Effector CD4-positive, alpha-beta T cell (primary cell): ENCODE measurements around the gene AGAP1.

ENCODE experiments used
- DNase-seq: peaks from one replicate; pipeline ENCODE4 v3.0.0-alpha.2; 2020

AGAP1 gene

DNA sequence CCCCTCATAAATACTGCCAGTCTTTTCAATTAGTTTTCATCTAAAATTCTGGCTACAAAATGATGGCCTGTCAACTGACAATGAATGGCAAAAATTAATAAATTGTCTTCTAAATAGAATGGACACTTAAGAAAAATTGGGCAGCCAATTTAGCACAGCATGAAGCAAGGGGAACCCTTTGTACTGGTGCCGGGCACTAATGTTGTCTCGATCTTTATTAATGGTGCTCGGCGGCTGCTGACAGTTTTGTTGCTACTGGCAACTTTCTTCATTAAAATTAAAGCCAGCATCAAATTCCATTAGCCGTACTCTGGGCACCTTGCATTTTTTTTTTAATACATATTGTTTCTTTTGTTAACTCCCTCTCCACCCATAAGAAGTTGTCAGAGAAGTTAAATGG lies 365.0 kb downstream of the AGAP1 start:
- no peak for DNase-seq

GRCh38 chr2:235859651-235860050 lies 365.8 kb downstream of the AGAP1 start:
- DNase-seq = no peak

GRCh38 chr2:235860111-235860510 lies 366.3 kb downstream of the AGAP1 start:
- no peak for DNase-seq

GRCh38 chr2:235860871-235861270 lies 367.0 kb downstream of the AGAP1 start:
- DNase-seq = no peak

GRCh38 chr2:235861383-235861782 lies 367.5 kb downstream of the AGAP1 start:
- DNase-seq = no peak

GRCh38 chr2:235863414-235863813 lies 369.6 kb downstream of the AGAP1 start:
- DNase-seq = no peak

DNA sequence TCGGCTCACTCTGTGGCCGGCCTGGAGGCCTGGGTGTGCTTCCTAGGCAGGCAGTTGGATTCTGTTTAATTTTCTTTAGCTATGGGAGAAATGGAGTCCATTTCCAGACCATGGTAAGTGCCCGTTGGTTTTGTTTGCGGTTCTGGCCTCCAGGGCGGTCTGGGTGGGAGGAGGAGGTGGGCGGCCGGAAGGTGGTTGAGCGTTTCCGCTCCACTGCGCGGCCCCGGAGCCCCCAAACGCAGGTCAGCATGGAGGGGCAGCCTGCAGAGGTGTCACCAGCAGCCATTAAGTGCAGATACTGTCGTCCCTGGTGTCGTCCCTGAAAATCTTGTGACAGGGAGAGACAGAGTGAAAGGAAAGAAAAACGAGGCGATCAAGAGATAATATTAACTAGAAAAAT lies 370.5 kb downstream of the AGAP1 start:
- DNase-seq = no peak

DNA sequence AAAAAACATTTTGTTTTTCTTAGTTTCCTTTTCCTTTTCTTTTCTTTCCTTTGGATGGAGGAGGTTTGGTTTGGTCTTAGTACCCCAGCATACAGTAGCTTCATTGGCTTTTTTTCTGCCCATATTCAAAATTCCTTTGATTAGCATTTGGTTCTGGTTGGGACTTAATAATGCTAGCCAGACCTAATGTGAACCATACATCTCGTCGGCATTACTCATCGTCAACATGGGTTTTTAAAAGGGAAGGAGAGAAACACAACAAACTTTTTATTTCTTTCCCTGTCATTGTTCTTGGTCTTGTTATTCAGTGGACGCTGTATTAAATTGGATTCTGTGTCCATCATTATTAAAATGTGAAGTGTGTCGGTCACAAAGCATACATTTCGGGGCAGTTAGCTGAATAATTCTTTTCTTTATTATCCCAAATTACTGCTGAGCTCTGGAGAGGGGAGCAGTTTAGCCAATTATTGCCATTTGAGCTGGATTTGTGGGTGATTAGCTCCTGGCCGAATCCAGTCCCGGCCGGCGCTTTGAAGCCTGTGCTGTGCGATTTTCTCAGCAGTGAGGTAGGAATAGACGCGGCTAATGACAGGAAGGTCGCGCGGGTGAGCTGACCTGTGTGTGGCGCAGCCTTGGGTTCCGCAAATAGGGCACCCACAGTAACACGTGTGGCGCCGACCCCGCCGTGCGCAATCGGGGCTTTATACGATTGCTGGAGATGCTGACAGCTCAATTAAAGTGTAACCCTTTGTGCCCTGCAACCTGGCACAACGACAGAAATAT lies 371.1 kb downstream of the AGAP1 start:
- no peak for DNase-seq

DNA sequence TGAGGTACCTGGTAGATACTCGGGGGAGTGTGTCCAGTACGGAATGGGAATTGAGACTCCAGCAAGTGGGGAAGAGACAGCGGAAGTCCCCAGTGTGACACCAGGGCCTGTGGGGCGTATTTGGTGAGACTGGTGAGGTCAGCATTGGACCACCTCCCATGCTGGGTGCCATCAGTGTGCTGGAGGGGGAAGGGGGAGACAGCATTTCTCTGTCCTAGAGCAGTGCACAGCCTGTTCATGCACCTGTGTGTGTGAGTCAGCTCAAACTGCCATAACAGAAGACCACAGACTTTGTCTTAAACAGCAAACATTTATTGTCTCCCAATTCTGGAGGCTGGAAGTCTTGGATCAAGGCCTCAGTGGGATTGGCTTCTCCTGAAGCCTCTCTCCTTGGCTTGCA lies 372.5 kb downstream of the AGAP1 start:
- DNase-seq = no peak

DNA sequence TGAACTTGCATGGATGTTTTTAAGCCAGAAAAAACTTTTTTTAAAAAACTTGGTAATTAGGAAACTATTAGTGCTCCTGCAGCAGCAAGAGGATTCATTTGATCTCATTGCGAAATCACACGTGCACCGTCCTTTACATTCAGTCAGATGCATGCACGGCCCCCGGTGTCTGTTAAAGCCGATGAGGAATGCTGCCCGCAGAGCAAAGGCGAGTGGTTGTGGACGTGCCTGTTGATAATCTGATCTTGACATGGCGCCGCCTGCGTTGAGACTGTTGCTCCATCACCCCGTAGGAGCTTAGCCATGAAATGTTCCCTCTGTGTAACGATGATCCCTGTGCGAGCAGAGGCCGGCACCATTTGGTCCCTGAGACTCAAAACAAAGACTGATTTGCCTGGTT lies 374.4 kb downstream of the AGAP1 start:
- DNase-seq = no peak

DNA sequence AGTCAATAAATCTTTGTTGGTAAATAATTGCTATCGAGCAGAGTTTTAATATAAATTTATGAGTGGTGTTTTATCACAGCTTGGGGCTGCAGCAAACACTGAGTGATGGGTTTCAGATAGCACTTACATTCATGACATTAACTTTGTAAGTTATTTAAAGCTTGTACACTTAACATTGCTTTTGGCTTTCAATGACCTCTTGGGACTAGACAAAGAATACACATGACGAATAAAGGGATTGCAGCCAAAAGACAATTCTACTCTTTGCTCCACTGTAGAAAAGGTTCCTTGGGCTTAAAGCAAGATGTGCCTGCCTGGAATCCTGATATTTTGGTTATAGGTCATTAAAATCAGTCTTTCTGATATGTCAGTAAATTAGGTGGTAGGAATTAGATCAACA lies 374.8 kb downstream of the AGAP1 start:
- DNase-seq = no peak

DNA sequence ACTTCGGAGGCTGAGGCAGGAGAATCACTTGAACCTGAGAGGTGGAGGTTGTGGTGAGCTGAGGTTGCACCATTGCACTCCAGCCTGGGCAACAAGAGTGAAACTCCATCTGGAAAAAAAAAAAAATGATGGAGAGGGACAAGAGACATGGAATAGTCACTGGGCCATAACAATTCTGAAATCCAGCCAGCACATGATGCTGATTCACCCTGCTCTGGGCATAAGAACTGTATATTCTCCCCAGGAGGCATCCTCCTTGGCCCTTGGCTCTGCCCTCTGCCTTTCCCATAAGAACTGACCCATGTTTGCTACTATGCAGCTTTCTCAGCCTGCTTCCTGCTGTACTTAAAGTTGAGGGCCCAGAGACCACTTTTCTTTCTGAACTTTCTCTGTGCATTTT lies 376.7 kb downstream of the AGAP1 start:
- no peak for DNase-seq

GRCh38 chr2:235876099-235876679 lies 382.3 kb downstream of the AGAP1 start:
- no peak for DNase-seq

DNA sequence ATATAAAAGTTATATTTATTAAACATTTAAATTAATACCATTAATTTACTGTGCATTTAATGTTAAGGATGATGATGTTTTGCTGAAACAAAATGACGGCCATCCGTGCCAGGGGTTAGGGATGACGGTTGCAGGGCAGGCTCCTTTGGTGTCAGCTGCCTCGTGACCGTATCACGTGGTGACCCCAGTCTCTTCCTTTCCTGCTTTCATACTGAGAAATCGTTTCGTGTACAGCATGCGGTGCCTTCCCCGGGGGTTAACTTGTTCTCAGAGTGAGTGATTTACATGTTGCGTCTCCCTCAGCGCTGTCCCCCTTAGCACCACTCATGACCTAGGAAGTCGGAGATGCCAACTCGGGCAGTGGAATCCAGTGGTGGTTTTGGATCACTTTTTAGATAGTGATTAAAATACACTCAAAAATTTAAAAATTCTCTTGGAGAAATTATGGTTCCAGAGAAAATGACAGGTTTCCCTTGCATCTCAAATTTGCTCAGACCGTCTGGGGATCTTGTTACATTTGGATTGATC lies 383.5 kb downstream of the AGAP1 start:
- DNase-seq = no peak

GRCh38 chr2:235879116-235879515 lies 385.3 kb downstream of the AGAP1 start:
- DNase-seq = no peak

DNA sequence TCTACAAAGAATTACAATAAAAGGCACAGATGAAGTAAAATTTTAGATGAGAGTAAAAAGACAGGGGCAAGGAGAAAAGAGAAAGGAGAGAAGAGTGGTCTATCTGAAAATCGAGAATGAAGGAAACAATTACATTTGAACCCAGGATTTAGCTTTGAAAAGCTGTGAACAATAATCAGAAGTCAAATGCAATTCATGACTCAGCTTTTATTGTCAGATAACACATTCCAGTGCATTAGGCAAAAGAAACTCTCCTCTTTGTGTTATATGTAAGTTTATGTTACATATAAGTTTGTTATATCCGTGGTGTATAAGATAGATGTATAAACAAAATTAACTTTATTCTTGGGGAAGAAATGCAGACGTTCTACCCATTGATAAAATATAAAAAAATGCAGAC lies 389.8 kb downstream of the AGAP1 start:
- DNase-seq = no peak

- no peak for DNase-seq
These were observed 395.4 kb downstream of the AGAP1 start for GRCh38 chr2:235889302-235889630.

- no peak for DNase-seq
These were observed 399.4 kb downstream of the AGAP1 start for GRCh38 chr2:235893129-235893698.

DNA sequence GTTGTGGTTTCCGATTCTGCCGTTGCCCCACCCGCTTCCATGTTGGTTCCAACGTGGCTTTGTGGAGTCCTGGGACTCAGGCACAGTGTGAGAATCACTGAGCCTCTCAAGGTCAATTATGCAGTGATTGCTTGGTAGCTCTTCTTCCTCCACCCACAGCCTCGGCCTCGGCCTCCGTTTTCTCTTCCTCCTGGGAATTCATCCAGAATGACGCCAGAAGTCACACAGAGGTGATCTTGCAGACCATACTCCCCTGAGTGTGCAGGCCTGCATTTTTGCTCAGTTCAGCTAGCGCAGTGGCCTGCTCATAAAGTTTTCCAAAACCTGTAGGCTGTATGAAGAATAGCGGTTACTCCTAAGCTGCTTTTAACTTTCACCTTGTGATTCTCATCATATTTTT lies 401.0 kb downstream of the AGAP1 start:
- no peak for DNase-seq

DNA sequence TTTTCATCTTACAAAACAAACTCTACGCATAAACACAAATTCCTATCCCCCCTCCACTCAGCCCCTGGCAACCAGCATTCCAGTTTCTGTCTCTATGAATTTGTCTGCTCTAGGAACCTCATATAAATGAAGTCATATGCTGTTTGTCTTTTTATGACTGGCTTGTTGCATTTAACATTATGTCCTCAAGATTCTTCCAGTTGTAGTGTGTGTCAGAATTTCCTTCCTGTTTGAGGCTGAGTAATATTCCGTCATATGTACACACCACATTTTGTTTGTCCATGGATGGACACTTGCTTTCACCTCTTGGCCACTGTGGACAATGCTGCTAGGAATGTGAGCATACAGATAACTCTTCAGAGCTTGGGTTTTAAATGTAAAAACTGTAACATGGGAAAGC lies 402.2 kb downstream of the AGAP1 start:
- DNase-seq = no peak

DNA sequence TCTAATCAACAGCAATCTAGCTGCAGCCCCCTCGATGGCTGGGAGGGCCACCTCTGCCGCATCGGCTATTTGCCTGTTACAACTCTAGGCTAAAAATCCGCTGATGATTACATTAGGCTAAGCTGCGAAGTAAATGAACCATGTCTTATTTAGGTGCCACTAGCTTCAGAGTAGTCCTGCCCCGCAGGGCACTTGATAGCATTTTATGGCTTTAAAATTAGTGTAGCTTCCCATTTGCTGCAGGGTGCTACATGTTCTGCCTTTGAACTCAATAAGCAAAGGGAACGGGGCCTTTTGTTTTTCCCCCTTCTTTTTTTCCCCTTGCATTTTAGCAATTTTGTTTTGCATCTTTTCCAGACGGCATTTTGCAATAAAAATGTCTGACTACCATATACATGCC lies 404.1 kb downstream of the AGAP1 start:
- no peak for DNase-seq

- no peak for DNase-seq
These were observed 404.9 kb downstream of the AGAP1 start for GRCh38 chr2:235898766-235899165.

DNA sequence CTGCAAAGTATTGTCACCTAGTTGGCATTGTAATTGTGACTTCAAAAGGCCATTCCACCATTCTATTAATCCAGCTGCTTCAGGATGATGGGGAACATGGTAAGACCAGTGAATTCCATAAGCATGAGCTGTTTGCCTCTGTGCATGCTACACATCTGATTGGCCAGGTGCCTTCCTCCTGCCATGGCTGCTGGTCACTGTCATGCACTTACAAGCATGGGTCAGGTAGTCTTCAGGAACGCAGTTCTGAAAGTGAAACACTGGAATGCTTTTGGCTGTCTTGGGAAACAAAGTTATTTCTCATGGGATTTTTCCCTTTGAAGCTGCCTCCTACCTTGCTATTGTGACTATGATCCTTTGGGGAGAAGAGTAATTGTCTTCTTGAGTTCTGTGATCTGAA lies 406.8 kb downstream of the AGAP1 start:
- DNase-seq = no peak

DNA sequence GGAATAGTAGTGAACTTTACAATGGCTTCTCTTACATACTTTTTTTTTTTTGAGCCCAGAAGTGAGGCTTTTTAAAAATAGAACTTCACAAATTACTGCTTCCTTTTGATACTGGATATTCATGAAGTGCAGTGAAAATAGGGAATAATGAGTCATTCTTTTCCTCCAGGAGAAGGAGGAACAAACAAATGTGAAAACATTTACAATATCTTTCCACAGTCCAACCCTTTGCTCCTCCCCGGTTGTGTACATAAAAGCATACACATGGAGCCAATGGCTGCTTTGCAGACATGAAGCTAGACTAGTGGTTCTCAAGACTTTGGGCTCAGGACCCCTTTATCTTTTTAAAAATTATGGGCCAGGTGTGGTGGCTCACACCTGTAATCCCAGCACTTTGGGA lies 407.4 kb downstream of the AGAP1 start:
- DNase-seq = no peak
